HepG2 (cell line): Measurements from ENCODE around the gene OPRL1. TPM values are rescaled to one million over a fixed set of nuclear protein-coding genes. Genes with fewer than 3 reads are reported as not detected.

ENCODE experiments used
- ARHGAP35 ChIP-seq: sonication (generic); formaldehyde crosslinking; IDR thresholded peaks from 2 replicates; pipeline ENCODE4 v1.9.0; 2022; ENCODE audit warnings: mild to moderate bottlenecking, inconsistent platforms, moderate library complexity, missing genetic modification reagents, borderline replicate concordance
- BORCS8-MEF2B ChIP-seq: sonication (generic); formaldehyde crosslinking; IDR thresholded peaks from 2 replicates; pipeline ENCODE4 v1.8.0; 2022; ENCODE audit warnings: mild to moderate bottlenecking, missing genetic modification reagents
- CHD4 ChIP-seq: fragments of 200-600 bp; sonication (generic); IDR thresholded peaks from 2 replicates; pipeline ENCODE4 v1.7.0; 2017; ENCODE audit warnings: mild to moderate bottlenecking, low read length, borderline replicate concordance
- DBP ChIP-seq: sonication (generic); formaldehyde crosslinking; IDR thresholded peaks from 2 replicates; pipeline ENCODE4 v1.4.0; 2020; ENCODE audit warnings: missing genetic modification reagents; ENCODE audit errors: not compliant biosample characterization
- ELF4 ChIP-seq: sonication (generic); formaldehyde crosslinking; IDR thresholded peaks from 2 replicates; pipeline ENCODE4 v1.5.0; 2020; ENCODE audit warnings: missing genetic modification reagents, mild to moderate bottlenecking, moderate library complexity, borderline replicate concordance
- ETS1 ChIP-seq: sonication (generic); formaldehyde crosslinking; IDR thresholded peaks from 2 replicates; pipeline ENCODE4 v1.4.0; 2020; ENCODE audit warnings: missing genetic modification reagents
- HNRNPH1 ChIP-seq: fragments of 200-400 bp; formaldehyde crosslinking; optimal IDR thresholded peaks from 2 replicates; pipeline ENCODE3; 2017; ENCODE audit warnings: mild to moderate bottlenecking, low read depth, low read length
- JUND ChIP-seq: sonication (generic); formaldehyde crosslinking; IDR thresholded peaks from 2 replicates; pipeline ENCODE4 v1.8.0; 2022; ENCODE audit warnings: mild to moderate bottlenecking, missing genetic modification reagents
- MAZ ChIP-seq, 2 experiments: sonication (generic) in 1 of 2; formaldehyde crosslinking in 1 of 2; IDR thresholded peaks; 2 replicates each; pipeline versions ENCODE4 v1.5.0 to v1.6.1; 2012 to 2020; ENCODE audit warnings: low read depth in 2 of 2, mild to moderate bottlenecking in 2 of 2, borderline replicate concordance in 1 of 2, improper control_type of control experiment in 1 of 2, low read length in 1 of 2, missing genetic modification reagents in 1 of 2, moderate library complexity in 1 of 2
- MEIS2 ChIP-seq: sonication (generic); formaldehyde crosslinking; IDR thresholded peaks from 2 replicates; pipeline ENCODE4 v1.9.0; 2021; ENCODE audit warnings: mild to moderate bottlenecking, missing genetic modification reagents
- PPARG ChIP-seq: conservative IDR thresholded peaks from 2 replicates; pipeline ENCODE4 v1.6.1; 2016; ENCODE audit warnings: missing biosample characterization, missing genetic modification reagents
- PRDM15 ChIP-seq: sonication (generic); formaldehyde crosslinking; IDR thresholded peaks from 2 replicates; pipeline ENCODE4 v1.4.0; 2020; ENCODE audit warnings: missing genetic modification reagents
- TRIM24 ChIP-seq: sonication (generic); formaldehyde crosslinking; IDR thresholded peaks from 2 replicates; pipeline ENCODE4 v1.8.0; 2022; ENCODE audit warnings: mild to moderate bottlenecking, missing genetic modification reagents
- ZBTB7B ChIP-seq: sonication (generic); formaldehyde crosslinking; IDR thresholded peaks from 2 replicates; pipeline ENCODE4 v1.4.0; 2020; ENCODE audit warnings: missing genetic modification reagents
- ZNF639 ChIP-seq: conservative IDR thresholded peaks from 2 replicates; pipeline ENCODE4 v1.6.1; 2018; ENCODE audit warnings: missing genetic modification reagents
- ZNF704 ChIP-seq: sonication (generic); formaldehyde crosslinking; IDR thresholded peaks from 2 replicates; pipeline ENCODE4 v1.8.1; 2023; ENCODE audit warnings: mild to moderate bottlenecking, inconsistent platforms, moderate library complexity, missing genetic modification reagents, borderline replicate concordance
- ZSCAN25 ChIP-seq: sonication (generic); formaldehyde crosslinking; IDR thresholded peaks from 2 replicates; pipeline ENCODE4 v1.8.0; 2022; ENCODE audit warnings: mild to moderate bottlenecking, missing genetic modification reagents
- polyA plus RNA-seq, 8 experiments: library from polyadenylated mRNA; depleted of rRNA in 3 of 8; stranded (reverse) in 7 of 8; unstranded in 1 of 8; fragments of >200 nt; fragmentation: Illumina TruSeq in 4 of 8; extraction: Trizol in 4 of 8; gene quantifications; 2 replicates each; pipeline versions ENCODE4 v1.2.1 to v1.2.3, GENCODE V29; 2011 to 2016; ENCODE audit warnings: low read depth in 4 of 8, missing spikeins in 1 of 8, mixed read lengths in 1 of 8; ENCODE audit not compliant: insufficient read depth in 1 of 8
- total RNA-seq, 5 experiments: library from RNA; depleted of rRNA; stranded (reverse); fragments of >200 nt; fragmentation: Illumina TruSeq; extraction: Trizol; gene quantifications; 2 replicates each; pipeline ENCODE4 v1.2.3, GENCODE V29; 2016; ENCODE audit warnings: low read depth in 1 of 5

Gene OPRL1
- total and polyA plus RNA-seq, 2 of the 13 experiments (the other 11 are each of a cell fraction or from before 2014, with no cell fraction given) = 0.35 to 0.71 TPM

GRCh38 chr20:64040231-64041039 is 39.4 kb upstream of the OPRL1 start (continued):
- TF ChIP-seq ETS1 (CRISPR knock-in tag) (no peak), ZNF704 (CRISPR knock-in tag) (0 out of 2 replicates have a peak, but pooled peaks have one; percentile 17), PRDM15 (CRISPR knock-in tag) (no peak), MAZ (IDR thresholded peaks at IDR 0.05; ENCODE audit: borderline replicate concordance, low read depth, low read length) (no peak), MAZ (CRISPR knock-in tag; IDR thresholded peaks at IDR 0.05; ENCODE audit: low read depth) (no peak; the same call in 1 of the 2 replicates), HNRNPH1 (peak; percentile 34), MEIS2 (CRISPR knock-in tag) (peak; percentile 68; the same call in 1 of the 2 replicates), ZBTB7B (peak; percentile 81), PPARG (CRISPR knock-in tag) (peak; percentile 61; the same call in 1 of the 2 replicates), JUND (CRISPR knock-in tag) (no peak), BORCS8-MEF2B (peak; percentile 44; the same call in 1 of the 2 replicates), CHD4 (no peak), ZNF639 (CRISPR knock-in tag) (no peak), DBP (CRISPR knock-in tag) (no peak), ARHGAP35 (CRISPR knock-in tag) (0 out of 2 replicates have a peak, but pooled peaks have one; percentile 17), TRIM24 (no peak), ELF4 (CRISPR knock-in tag) (no peak), ZSCAN25 (CRISPR knock-in tag) (peak; percentile 45; the same call in 1 of the 2 replicates)
